Mesendoderm (in vitro differentiated cells): ENCODE data around the gene DDX31.

Experiments used
- DNase-seq: peaks from one replicate; pipeline ENCODE4 v3.0.0; 2013
- H2AK5ac ChIP-seq: 2 replicates; pipeline ENCODE4 v1.6.1; 2013; ENCODE audit warnings: low read length, inconsistent platforms
- H2BK120ac ChIP-seq: 2 replicates; pipeline ENCODE4 v1.6.1; 2013; ENCODE audit warnings: low read depth, mild to moderate bottlenecking, low read length, moderate library complexity, mixed read lengths
- H2BK15ac ChIP-seq: replicated peaks from 2 replicates; pipeline ENCODE4 v1.6.1; 2013; ENCODE audit warnings: low read depth, mild to moderate bottlenecking, moderate library complexity
- H2BK5ac ChIP-seq: 2 replicates; pipeline ENCODE4 v1.6.1; 2013; ENCODE audit warnings: low read length, inconsistent platforms
- H3K18ac ChIP-seq: 2 replicates; pipeline ENCODE4 v1.6.1; 2013; ENCODE audit warnings: mild to moderate bottlenecking, low read length, mixed read lengths
- H3K23ac ChIP-seq: one replicate; pipeline ENCODE4 v1.6.1; 2013; ENCODE audit warnings: low read length
- H3K27ac ChIP-seq: 2 replicates; pipeline ENCODE4 v1.5.1; 2013; ENCODE audit warnings: low read depth, mild to moderate bottlenecking, inconsistent platforms, low read length, moderate library complexity
- H3K27me3 ChIP-seq: 2 replicates; pipeline ENCODE4 v1.6.1; 2013; ENCODE audit warnings: low read length, control low read depth, mild to moderate bottlenecking, inconsistent platforms; ENCODE audit not compliant: insufficient read depth, poor library complexity
- H3K36me3 ChIP-seq: 2 replicates; pipeline ENCODE4 v1.6.1; 2013; ENCODE audit warnings: low read length, inconsistent platforms; ENCODE audit not compliant: control insufficient read depth, insufficient read depth
- H3K4ac ChIP-seq: one replicate; pipeline ENCODE4 v1.6.1; 2013; ENCODE audit warnings: low read depth, mild to moderate bottlenecking, low read length, moderate library complexity
- H3K4me1 ChIP-seq: 2 replicates; pipeline ENCODE4 v1.6.1; 2013; ENCODE audit warnings: low read depth, low read length, inconsistent platforms; ENCODE audit not compliant: control insufficient read depth
- H3K4me2 ChIP-seq: 2 replicates; pipeline ENCODE4 v1.6.1; 2013; ENCODE audit warnings: low read length
- H3K4me3 ChIP-seq: 2 replicates; pipeline ENCODE4 v1.5.1; 2013; ENCODE audit warnings: mild to moderate bottlenecking, low read length
- H3K56ac ChIP-seq: one replicate; pipeline ENCODE4 v1.6.1; 2013; ENCODE audit warnings: low read length
- H3K79me1 ChIP-seq: 2 replicates; pipeline ENCODE4 v1.6.1; 2013; ENCODE audit warnings: low read length, inconsistent platforms
- H3K79me2 ChIP-seq: 2 replicates; pipeline ENCODE4 v1.6.1; 2013; ENCODE audit warnings: mild to moderate bottlenecking, low read length; ENCODE audit not compliant: control insufficient read depth, insufficient read depth
- H3K9ac ChIP-seq: 2 replicates; pipeline ENCODE4 v1.6.1; 2013; ENCODE audit warnings: low read length, inconsistent platforms
- H4K5ac ChIP-seq: one replicate; pipeline ENCODE4 v1.6.1; 2013; ENCODE audit warnings: low read length
- H4K8ac ChIP-seq: one replicate; pipeline ENCODE4 v1.6.1; 2013; ENCODE audit warnings: low read depth, mild to moderate bottlenecking, control low read depth, low read length, moderate library complexity
- WGBS: extraction: QIAGEN DNeasy Blood & Tissue Kit; methylation state at CpG from one replicate; pipeline ENCODE4 v1.1.7; 2013; ENCODE audit warnings: low lambda C conversion rate, missing lambda C conversion rate; ENCODE audit not compliant: insufficient coverage; ENCODE audit errors: extremely low coverage; 5-methylcytosine and 5-hydroxymethylcytosine counted together

DDX31 gene

DNA sequence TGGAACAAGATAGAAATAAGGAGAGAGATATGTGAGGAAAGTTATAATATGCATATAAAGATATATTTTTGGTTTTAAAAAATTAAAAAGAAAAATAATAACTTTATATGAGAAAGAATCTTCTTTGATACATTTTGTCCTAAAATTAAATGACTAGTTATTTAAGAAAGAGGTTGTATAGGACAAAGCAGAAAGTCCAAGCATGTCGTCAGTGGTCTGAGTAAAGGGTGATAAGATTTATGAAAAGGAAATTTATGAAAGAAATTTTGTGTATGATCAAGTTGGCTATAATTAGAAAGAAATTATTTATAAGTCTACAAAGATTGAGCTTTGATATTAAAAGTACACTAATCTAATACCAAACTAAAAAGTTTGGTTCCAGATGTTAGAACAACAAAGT lies 32.5 kb upstream of the DDX31 start:
- DNase-seq = peak; percentile 43
- Histone ChIP-seq H3K9ac (no peak overlapping the region), H2BK15ac (no peak overlapping the region), H3K4me1 (no peaks in the 10 kb centered on the region), H4K5ac (no peak overlapping the region), H2BK120ac (no peak overlapping the region), H3K36me3 (no peaks in the 10 kb centered on the region), H4K8ac (no peak overlapping the region), H3K27me3 (no peaks in the 10 kb centered on the region), H2BK5ac (no peak overlapping the region), H3K4ac (no peak overlapping the region), H3K79me1 (no peaks in the 10 kb centered on the region), H3K27ac (no peak overlapping the region), H3K79me2 (no peaks in the 10 kb centered on the region), H3K56ac (no peak overlapping the region), H2AK5ac (no peak overlapping the region), H3K4me3 (no peak overlapping the region), H3K23ac (no peak overlapping the region), H3K18ac (no peak overlapping the region), H3K4me2 (no peak overlapping the region)
- WGBS = no CpG with 5 or more reads among the region's 1 CpG

DNA sequence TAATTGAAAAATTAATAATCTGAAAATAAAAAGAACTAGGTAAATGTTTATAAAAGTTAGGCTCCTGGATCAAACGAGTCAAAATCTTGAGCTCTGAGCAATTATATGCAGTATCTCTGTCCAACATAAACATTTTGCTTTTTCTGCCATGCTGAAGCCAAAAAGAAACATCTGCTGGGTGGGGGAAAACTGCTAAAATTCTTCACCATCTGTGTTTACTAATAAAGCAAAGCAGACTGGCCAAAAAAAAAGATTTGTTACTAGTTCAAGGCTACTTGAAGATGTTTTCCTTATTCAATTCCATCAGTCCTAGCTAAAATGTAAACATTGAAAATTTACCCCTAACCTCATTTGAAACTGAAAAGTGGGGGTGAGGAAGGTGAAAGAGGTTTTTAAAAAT lies 30.2 kb upstream of the DDX31 start:
- Histone ChIP-seq H3K23ac (no peak overlapping the region), H2BK15ac (no peak overlapping the region), H3K79me1 (no peaks in the 10 kb centered on the region), H3K9ac (no peak overlapping the region), H3K4ac (no peak overlapping the region), H3K56ac (no peak overlapping the region), H3K79me2 (no peaks in the 10 kb centered on the region), H4K5ac (no peak overlapping the region), H3K4me1 (no peaks in the 10 kb centered on the region), H3K27me3 (no peaks in the 10 kb centered on the region), H3K4me3 (no peak overlapping the region), H2BK120ac (no peak overlapping the region), H3K36me3 (no peaks in the 10 kb centered on the region), H4K8ac (no peak overlapping the region), H3K18ac (no peak overlapping the region), H2BK5ac (no peak overlapping the region), H2AK5ac (no peak overlapping the region), H3K27ac (no peak overlapping the region), H3K4me2 (no peak overlapping the region)
- WGBS = no CpG with 5 or more reads among the region's 1 CpG
- DNase-seq = no peak

DNA sequence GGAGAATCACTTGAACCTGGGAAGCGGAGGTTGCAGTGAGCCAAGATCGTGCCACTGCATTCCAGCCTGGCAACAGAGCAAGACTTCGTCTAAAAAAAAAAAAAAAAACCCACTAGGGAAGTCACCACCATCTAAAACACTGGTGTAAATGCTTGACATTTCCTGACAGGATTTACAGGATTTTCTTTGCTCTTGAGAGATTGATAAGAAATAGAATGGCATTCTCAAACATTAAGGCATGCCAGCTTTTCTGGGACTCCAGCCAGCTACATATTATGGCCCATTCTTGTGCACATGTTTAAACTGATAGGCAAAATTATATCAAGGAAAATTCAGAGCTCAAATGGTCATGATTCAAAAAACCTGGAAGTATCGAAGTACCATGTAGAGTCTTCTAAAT lies 29.2 kb upstream of the DDX31 start:
- no peak overlapping the region for H2BK120ac ChIP-seq
- H3K4ac ChIP-seq = no peak overlapping the region
- H3K4me1 ChIP-seq = no peaks in the 10 kb centered on the region
- no peaks in the 10 kb centered on the region for H3K27me3 ChIP-seq
- no CpG with 5 or more reads among the region's 4 CpGs for WGBS
- DNase-seq = no peak
- no peak overlapping the region for H2AK5ac ChIP-seq
- H3K4me2 ChIP-seq = no peak overlapping the region
- no peak overlapping the region for H2BK5ac ChIP-seq
- no peaks in the 10 kb centered on the region for H3K79me1 ChIP-seq
- no peak overlapping the region for H3K9ac ChIP-seq
- H3K36me3 ChIP-seq = no peaks in the 10 kb centered on the region
- H3K79me2 ChIP-seq = no peaks in the 10 kb centered on the region
- no peak overlapping the region for H3K4me3 ChIP-seq
- no peak overlapping the region for H4K5ac ChIP-seq
- no peak overlapping the region for H3K23ac ChIP-seq
- no peak overlapping the region for H3K18ac ChIP-seq
- H3K27ac ChIP-seq = no peak overlapping the region
- no peak overlapping the region for H4K8ac ChIP-seq
- H2BK15ac ChIP-seq = no peak overlapping the region
- no peak overlapping the region for H3K56ac ChIP-seq

DNA sequence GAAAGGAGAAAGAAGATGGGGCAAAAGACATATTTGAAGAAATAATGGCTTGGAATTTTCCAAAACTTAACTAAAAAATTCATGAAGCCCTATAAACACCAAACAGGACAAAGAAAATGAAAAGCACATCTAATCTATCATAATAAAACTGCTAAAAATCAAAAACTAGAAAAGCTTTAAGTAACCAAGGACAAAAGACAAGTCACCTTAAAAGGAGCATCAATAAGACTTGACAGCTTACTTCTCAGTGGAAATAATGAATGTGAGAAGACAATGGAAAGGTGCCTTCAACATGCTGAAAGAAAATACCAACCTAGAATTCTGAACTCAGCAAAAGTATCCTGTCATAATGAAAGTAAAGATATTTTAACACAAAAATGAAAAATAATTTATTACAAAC lies 27.4 kb upstream of the DDX31 start:
- no peak overlapping the region for H4K8ac ChIP-seq
- no peak overlapping the region for H2BK5ac ChIP-seq
- H3K79me1 ChIP-seq = no peaks in the 10 kb centered on the region
- H2AK5ac ChIP-seq = no peak overlapping the region
- no peak overlapping the region for H2BK120ac ChIP-seq
- H2BK15ac ChIP-seq = no peak overlapping the region
- no peak overlapping the region for H3K4me2 ChIP-seq
- H3K23ac ChIP-seq = no peak overlapping the region
- no peak overlapping the region for H4K5ac ChIP-seq
- peak; percentile 30 for DNase-seq
- no peak overlapping the region for H3K9ac ChIP-seq
- no peaks in the 10 kb centered on the region for H3K36me3 ChIP-seq
- H3K4me1 ChIP-seq = no peaks in the 10 kb centered on the region
- H3K79me2 ChIP-seq = no peaks in the 10 kb centered on the region
- H3K27me3 ChIP-seq = no peaks in the 10 kb centered on the region
- no peak overlapping the region for H3K18ac ChIP-seq
- no peak overlapping the region for H3K56ac ChIP-seq
- no peak overlapping the region for H3K4ac ChIP-seq
- H3K27ac ChIP-seq = no peak overlapping the region
- H3K4me3 ChIP-seq = no peak overlapping the region

DNA sequence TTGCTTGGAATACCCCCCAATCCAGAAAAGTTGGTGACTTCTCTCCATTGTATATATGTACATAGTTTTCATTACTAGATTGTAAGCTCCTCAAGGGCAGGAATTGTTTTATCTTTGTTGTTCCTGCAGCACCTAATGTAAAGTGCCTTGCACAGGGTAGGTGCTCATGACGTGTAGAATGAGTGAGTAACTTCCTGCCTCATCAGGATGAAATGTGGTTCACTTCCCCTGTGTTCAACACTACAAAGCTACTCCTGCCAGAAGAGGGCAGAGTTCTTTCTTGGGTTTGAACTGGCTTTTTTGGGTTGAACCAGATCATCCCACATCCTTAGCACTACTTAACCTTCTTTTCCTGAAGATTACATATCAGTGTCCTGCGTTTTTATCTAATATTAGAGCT lies 24.4 kb upstream of the DDX31 start:
- Histone ChIP-seq H2BK15ac (no peak overlapping the region), H3K36me3 (no peaks in the 10 kb centered on the region), H3K56ac (no peak overlapping the region), H3K79me2 (no peaks in the 10 kb centered on the region), H2BK5ac (no peak overlapping the region), H3K27me3 (no peaks in the 10 kb centered on the region), H3K79me1 (no peaks in the 10 kb centered on the region), H2AK5ac (no peak overlapping the region), H4K8ac (no peak overlapping the region), H3K18ac (no peak overlapping the region), H3K4me1 (no peaks in the 10 kb centered on the region), H3K23ac (no peak overlapping the region), H3K27ac (no peak overlapping the region), H2BK120ac (no peak overlapping the region), H3K9ac (no peak overlapping the region), H4K5ac (no peak overlapping the region), H3K4me2 (no peak overlapping the region), H3K4me3 (no peak overlapping the region), H3K4ac (no peak overlapping the region)
- peak; percentile 77 for DNase-seq
- WGBS = no CpG with 5 or more reads among the region's 2 CpGs

DNA sequence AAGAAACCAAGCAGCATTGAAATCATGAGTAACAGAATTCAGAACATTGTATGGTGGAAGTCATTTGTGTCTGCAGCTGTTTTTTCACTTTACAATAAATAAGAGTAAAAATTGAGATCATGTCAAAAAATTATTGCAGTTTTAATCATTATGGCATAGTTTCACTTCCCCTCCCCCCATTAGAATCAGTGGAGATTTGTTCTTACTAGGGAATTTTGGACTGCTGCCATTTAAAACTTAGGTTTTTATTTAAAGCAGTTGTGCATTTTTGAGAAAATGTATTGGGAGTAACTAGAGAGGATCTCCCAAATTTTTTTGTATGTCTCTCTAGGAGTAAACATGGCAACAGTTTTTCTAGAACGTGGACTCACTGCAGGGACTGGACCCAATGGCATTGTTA lies 20.9 kb upstream of the DDX31 start:
- H2BK120ac ChIP-seq = no peak overlapping the region
- no peaks in the 10 kb centered on the region for H3K27me3 ChIP-seq
- H3K27ac ChIP-seq = no peak overlapping the region
- H4K8ac ChIP-seq = no peak overlapping the region
- no peak overlapping the region for H3K23ac ChIP-seq
- H2BK5ac ChIP-seq = no peak overlapping the region
- H3K4me3 ChIP-seq = no peak overlapping the region
- H2BK15ac ChIP-seq = no peak overlapping the region
- no CpG with 5 or more reads among the region's 1 CpG for WGBS
- no peak overlapping the region for H3K9ac ChIP-seq
- no peaks in the 10 kb centered on the region for H3K79me2 ChIP-seq
- H3K36me3 ChIP-seq = peaks cover 5% of the 10 kb centered on the region
- H3K4ac ChIP-seq = no peak overlapping the region
- H3K79me1 ChIP-seq = peaks cover 3% of the 10 kb centered on the region
- H2AK5ac ChIP-seq = no peak overlapping the region
- H3K56ac ChIP-seq = no peak overlapping the region
- H3K18ac ChIP-seq = no peak overlapping the region
- H3K4me2 ChIP-seq = no peak overlapping the region
- no peak overlapping the region for H4K5ac ChIP-seq
- no peaks in the 10 kb centered on the region for H3K4me1 ChIP-seq
- DNase-seq = no peak
